Mesenchymal stem cell (in vitro differentiated cells and primary cell): Measurements from ENCODE around the gene LRRK2. TPM values are rescaled to one million over a fixed set of nuclear protein-coding genes. Genes with fewer than 3 reads are reported as not detected.

Source experiments
- DNase-seq: peaks from one replicate; pipeline ENCODE4 v3.0.0-alpha.2; 2013
- H2AFZ ChIP-seq: one replicate; pipeline ENCODE4 v1.6.1; 2013; ENCODE audit warnings: low read depth, mild to moderate bottlenecking, control low read depth, inconsistent platforms, low read length, moderate library complexity
- H2AK5ac ChIP-seq: 2 replicates; pipeline ENCODE4 v1.6.1; 2013; ENCODE audit warnings: low read length, moderate library complexity, mild to moderate bottlenecking, inconsistent platforms; ENCODE audit not compliant: severe bottlenecking
- H2BK120ac ChIP-seq: one replicate; pipeline ENCODE4 v1.6.1; 2013; ENCODE audit warnings: low read depth, mild to moderate bottlenecking, inconsistent platforms, low read length, moderate library complexity
- H2BK12ac ChIP-seq, 2 experiments: one replicate each; pipeline ENCODE4 v1.6.1; 2013; ENCODE audit warnings: inconsistent platforms in 2 of 2, low read length in 2 of 2, mild to moderate bottlenecking in 2 of 2, moderate library complexity in 2 of 2, control low read depth in 1 of 2
- H2BK15ac ChIP-seq: one replicate; pipeline ENCODE4 v1.6.1; 2013; ENCODE audit warnings: mild to moderate bottlenecking, low read depth, inconsistent platforms; ENCODE audit not compliant: poor library complexity, severe bottlenecking
- H2BK5ac ChIP-seq: 2 replicates; pipeline ENCODE4 v1.6.1; 2013; ENCODE audit warnings: low read depth, mild to moderate bottlenecking, low read length, control low read depth, inconsistent platforms; ENCODE audit not compliant: poor library complexity, severe bottlenecking
- H3K14ac ChIP-seq, 2 experiments: one replicate each; pipeline ENCODE4 v1.6.1; 2013; ENCODE audit warnings: inconsistent platforms in 2 of 2, low read length in 2 of 2, control low read depth in 1 of 2, mild to moderate bottlenecking in 1 of 2, moderate library complexity in 1 of 2
- H3K18ac ChIP-seq, 2 experiments: one replicate each; pipeline ENCODE4 v1.6.1; 2013; ENCODE audit warnings: inconsistent platforms in 2 of 2, low read length in 2 of 2, control low read depth in 1 of 2, low read depth in 1 of 2, mild to moderate bottlenecking in 1 of 2
- H3K23ac ChIP-seq, 2 experiments: one replicate each; pipeline ENCODE4 v1.6.1; 2013; ENCODE audit warnings: inconsistent platforms in 2 of 2, low read length in 2 of 2, mild to moderate bottlenecking in 2 of 2, moderate library complexity in 2 of 2, control low read depth in 1 of 2
- H3K27ac ChIP-seq: 2 replicates; pipeline ENCODE4 v1.5.1; 2013; ENCODE audit warnings: mild to moderate bottlenecking, moderate library complexity, low read length, control low read depth, inconsistent platforms; ENCODE audit not compliant: poor library complexity, severe bottlenecking
- H3K27me3 ChIP-seq, 2 experiments: 2 replicates each; pipeline versions ENCODE4 v1.6.1 to v1.7.0; 2013; ENCODE audit warnings: low read length in 2 of 2, mild to moderate bottlenecking in 2 of 2, moderate library complexity in 2 of 2, control low read depth in 1 of 2, inconsistent platforms in 1 of 2; ENCODE audit not compliant: control insufficient read depth in 1 of 2, insufficient read depth in 1 of 2
- H3K36me3 ChIP-seq, 2 experiments: 2 replicates each; pipeline versions ENCODE4 v1.6.1 to v1.7.0; 2013; ENCODE audit warnings: low read length in 2 of 2, control low read depth in 1 of 2, inconsistent platforms in 1 of 2, low read depth in 1 of 2, mild to moderate bottlenecking in 1 of 2; ENCODE audit not compliant: insufficient read depth in 2 of 2, control insufficient read depth in 1 of 2
- H3K4ac ChIP-seq, 2 experiments: one replicate each; pipeline ENCODE4 v1.6.1; 2013; ENCODE audit warnings: inconsistent platforms in 2 of 2, low read length in 2 of 2, mild to moderate bottlenecking in 2 of 2, moderate library complexity in 2 of 2, control low read depth in 1 of 2, low read depth in 1 of 2
- H3K4me1 ChIP-seq: 2 replicates; pipeline ENCODE4 v1.6.1; 2013; ENCODE audit warnings: low read depth, low read length, control low read depth; ENCODE audit not compliant: control insufficient read depth, insufficient read depth
- H3K4me2 ChIP-seq: 2 replicates; pipeline ENCODE4 v1.6.1; 2013; ENCODE audit warnings: low read length, mild to moderate bottlenecking, inconsistent platforms; ENCODE audit not compliant: poor library complexity, severe bottlenecking
- H3K4me3 ChIP-seq, 2 experiments: 2 replicates each; pipeline versions ENCODE4 v1.5.1 to v1.7.0; 2013; ENCODE audit warnings: low read length in 2 of 2, mild to moderate bottlenecking in 2 of 2, control low read depth in 1 of 2, low read depth in 1 of 2; ENCODE audit not compliant: insufficient read depth in 1 of 2
- H3K79me1 ChIP-seq: replicated peaks from 2 replicates; pipeline ENCODE4 v1.6.1; 2013; ENCODE audit warnings: mild to moderate bottlenecking, control low read depth, low read length, inconsistent platforms; ENCODE audit not compliant: poor library complexity, severe bottlenecking
- H3K9ac ChIP-seq: 2 replicates; pipeline ENCODE4 v1.7.0; 2013; ENCODE audit warnings: mild to moderate bottlenecking, low read length, moderate library complexity
- H3K9me3 ChIP-seq: 2 replicates; pipeline ENCODE4 v1.7.0; 2013; ENCODE audit warnings: mild to moderate bottlenecking, low read length; ENCODE audit not compliant: control insufficient read depth
- H4K8ac ChIP-seq: one replicate; pipeline ENCODE4 v1.6.1; 2013; ENCODE audit warnings: inconsistent platforms, mild to moderate bottlenecking, low read length, moderate library complexity
- H4K91ac ChIP-seq: one replicate; pipeline ENCODE4 v1.6.1; 2013; ENCODE audit warnings: mild to moderate bottlenecking, low read length, inconsistent platforms
- WGBS: methylation state at CpG from one replicate; pipeline ENCODE4 v1.1.7; 2013; ENCODE audit warnings: mixed read lengths; 5-methylcytosine and 5-hydroxymethylcytosine counted together
- polyA plus RNA-seq, 2 experiments: library from polyadenylated mRNA; stranded (reverse); fragments of 200-250 nt; gene quantifications; one replicate each; pipeline ENCODE4 v1.2.3, GENCODE V29; 2013

LRRK2 gene
- polyA plus RNA-seq (2013, experiment 1 of 2), result 0.14 TPM
- polyA plus RNA-seq (2013, experiment 2 of 2), result 0.18 TPM

DNA sequence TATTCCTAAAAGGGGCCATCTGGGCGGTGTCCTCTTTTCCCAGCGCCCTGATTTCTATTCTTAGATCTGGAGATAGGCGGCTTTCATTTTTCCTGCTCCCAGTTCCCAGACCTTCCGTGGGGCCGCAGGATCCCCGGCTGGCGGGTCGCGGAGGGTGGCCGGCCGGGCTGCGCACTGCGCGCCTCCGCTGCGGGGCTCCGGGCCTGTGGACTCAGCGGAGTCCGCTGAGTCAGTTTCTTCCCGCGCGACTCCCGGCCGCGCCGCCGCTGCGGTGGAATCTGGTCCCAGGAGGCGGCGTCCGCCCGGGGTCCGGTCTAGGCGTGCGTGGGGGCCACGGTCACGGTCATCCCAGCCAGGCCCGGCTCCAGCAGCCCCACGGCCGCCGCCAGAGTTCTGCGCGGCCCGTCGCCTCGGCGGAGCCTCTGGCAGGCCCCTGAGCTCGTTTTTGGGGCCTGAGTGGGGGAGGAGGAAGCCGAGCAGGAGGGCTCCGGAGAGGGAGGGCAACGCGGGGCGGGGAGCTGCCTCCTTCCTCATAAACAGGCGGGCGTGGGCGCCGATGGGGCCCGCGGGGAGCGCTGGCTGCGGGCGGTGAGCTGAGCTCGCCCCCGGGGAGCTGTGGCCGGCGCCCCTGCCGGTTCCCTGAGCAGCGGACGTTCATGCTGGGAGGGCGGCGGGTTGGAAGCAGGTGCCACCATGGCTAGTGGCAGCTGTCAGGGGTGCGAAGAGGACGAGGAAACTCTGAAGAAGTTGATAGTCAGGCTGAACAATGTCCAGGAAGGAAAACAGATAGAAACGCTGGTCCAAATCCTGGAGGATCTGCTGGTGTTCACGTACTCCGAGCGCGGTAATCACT, at the start of gene LRRK2:
Gene LRRK2, plus strand, starts transcription at position 559 of the 853 bp plus-strand sequence. Its CDS starts 135 bp downstream, at position 694.
- H2BK120ac ChIP-seq, result peak within 1 kb of the TSS; percentile 92
- H3K14ac ChIP-seq, result peak within 1 kb of the TSS in 1 of 2 experiments; percentile 91
- H3K4ac ChIP-seq, result peak within 1 kb of the TSS in 1 of 2 experiments; percentile 51
- peak within 1 kb of the TSS; percentile 79 to 93 for H3K18ac ChIP-seq
- H4K91ac ChIP-seq, result peak within 1 kb of the TSS; percentile 11
- H2BK15ac ChIP-seq, result peak within 1 kb of the TSS; percentile 94
- H4K8ac ChIP-seq, result peak within 1 kb of the TSS; percentile 82
- H3K4me1 ChIP-seq, result peaks cover 7% of the 10 kb centered on the region
- H3K79me1 ChIP-seq, result no peaks in the 10 kb centered on the region
- H2AK5ac ChIP-seq, result no peak within 1 kb of the TSS
- peak within 1 kb of the TSS; percentile 91 for H3K4me2 ChIP-seq
- H3K9me3 ChIP-seq, result no peaks in the 10 kb centered on the region
- H2BK12ac ChIP-seq, result peak within 1 kb of the TSS in 1 of 2 experiments; percentile 78
- no peak within 1 kb of the TSS for H3K27ac ChIP-seq
- no peak within 1 kb of the TSS for H3K23ac ChIP-seq
- WGBS, result under 1% methylated on average over 70 of the region's 78 CpGs
- peak within 1 kb of the TSS; percentile 89 for H2AFZ ChIP-seq
- H3K36me3 ChIP-seq, result no peaks in the 10 kb centered on the region
- peak within 1 kb of the TSS; percentile 57 for H2BK5ac ChIP-seq
- no peaks in the 10 kb centered on the region for H3K27me3 ChIP-seq
- peak within 1 kb of the TSS; percentile 78 to 91 for H3K4me3 ChIP-seq
- DNase-seq, result peak; percentile 53
- H3K9ac ChIP-seq, result peak within 1 kb of the TSS; percentile 91

DNA sequence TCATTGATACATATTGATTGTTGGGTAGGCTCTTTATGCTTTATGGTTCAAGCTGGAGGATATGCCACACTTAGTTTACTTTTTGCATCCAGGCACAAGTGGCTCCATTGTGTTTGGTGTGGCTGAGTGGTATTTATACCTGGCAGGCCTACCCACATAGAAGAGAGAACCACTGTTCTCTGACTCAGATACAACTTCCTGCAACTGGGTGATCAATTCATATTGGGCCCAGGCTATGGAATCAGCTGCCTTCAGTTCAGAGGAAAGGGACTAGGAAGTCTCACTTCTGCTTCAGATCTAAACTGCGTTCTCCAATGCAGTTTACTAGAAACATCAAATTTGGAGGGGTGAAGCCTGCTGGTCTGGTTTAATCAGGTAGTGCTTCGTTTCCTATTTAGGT, 49.8 kb upstream of the LRRK2 start:
- no peaks in the 10 kb centered on the region for H3K79me1 ChIP-seq
- H3K9me3 ChIP-seq, result no peaks in the 10 kb centered on the region
- H3K9ac ChIP-seq, result no peak overlapping the region
- H2AFZ ChIP-seq, result no peak overlapping the region
- WGBS, result 86% methylated on average over 1 of the region's 2 CpGs
- no peak overlapping the region for H3K14ac ChIP-seq
- H4K8ac ChIP-seq, result no peak overlapping the region
- H3K4me1 ChIP-seq, result no peaks in the 10 kb centered on the region
- no peak overlapping the region for H3K27ac ChIP-seq
- no peak overlapping the region for H2BK12ac ChIP-seq
- no peak overlapping the region for H2AK5ac ChIP-seq
- no peak overlapping the region for H3K4me3 ChIP-seq
- H3K23ac ChIP-seq, result no peak overlapping the region
- no peaks in the 10 kb centered on the region for H3K36me3 ChIP-seq
- no peak overlapping the region for H2BK5ac ChIP-seq
- DNase-seq, result no peak
- H2BK15ac ChIP-seq, result no peak overlapping the region
- H2BK120ac ChIP-seq, result no peak overlapping the region
- no peaks in the 10 kb centered on the region for H3K27me3 ChIP-seq
- H3K4ac ChIP-seq, result no peak overlapping the region
- no peak overlapping the region for H3K4me2 ChIP-seq
- no peak overlapping the region for H4K91ac ChIP-seq
- no peak overlapping the region for H3K18ac ChIP-seq

DNA sequence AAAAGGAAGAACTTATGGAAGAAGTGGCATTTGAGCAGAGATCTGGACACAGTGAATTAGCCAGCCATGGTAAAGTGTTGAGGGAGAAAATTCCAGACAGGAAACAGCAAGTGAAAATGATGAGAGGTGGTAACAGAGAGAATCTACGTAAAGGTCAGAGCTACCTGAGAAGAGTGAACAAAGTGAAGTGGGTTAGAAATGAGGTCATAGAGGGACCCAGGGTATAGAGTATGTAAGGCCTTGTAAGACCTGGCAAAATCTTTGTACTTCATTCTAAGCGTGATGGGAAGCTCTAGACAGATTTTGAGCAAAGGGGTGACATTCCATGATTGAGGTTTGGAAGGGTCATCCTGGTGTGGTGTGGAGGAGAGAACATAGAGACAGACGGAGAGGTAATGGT, 49.3 kb upstream of the LRRK2 start:
- Histone ChIP-seq H2AK5ac (no peak overlapping the region), H3K4me3 (no peak overlapping the region), H3K23ac (no peak overlapping the region), H3K27me3 (no peaks in the 10 kb centered on the region), H2AFZ (no peak overlapping the region), H3K4me2 (no peak overlapping the region), H4K91ac (no peak overlapping the region), H4K8ac (no peak overlapping the region), H3K36me3 (no peaks in the 10 kb centered on the region), H2BK15ac (no peak overlapping the region), H2BK120ac (no peak overlapping the region), H2BK5ac (no peak overlapping the region), H3K4me1 (no peaks in the 10 kb centered on the region), H2BK12ac (no peak overlapping the region), H3K9ac (no peak overlapping the region), H3K14ac (no peak overlapping the region), H3K18ac (no peak overlapping the region), H3K9me3 (no peaks in the 10 kb centered on the region), H3K79me1 (no peaks in the 10 kb centered on the region), H3K27ac (no peak overlapping the region), H3K4ac (no peak overlapping the region)
- 88% methylated on average over 3 of the region's 3 CpGs for WGBS
- DNase-seq, result no peak

DNA sequence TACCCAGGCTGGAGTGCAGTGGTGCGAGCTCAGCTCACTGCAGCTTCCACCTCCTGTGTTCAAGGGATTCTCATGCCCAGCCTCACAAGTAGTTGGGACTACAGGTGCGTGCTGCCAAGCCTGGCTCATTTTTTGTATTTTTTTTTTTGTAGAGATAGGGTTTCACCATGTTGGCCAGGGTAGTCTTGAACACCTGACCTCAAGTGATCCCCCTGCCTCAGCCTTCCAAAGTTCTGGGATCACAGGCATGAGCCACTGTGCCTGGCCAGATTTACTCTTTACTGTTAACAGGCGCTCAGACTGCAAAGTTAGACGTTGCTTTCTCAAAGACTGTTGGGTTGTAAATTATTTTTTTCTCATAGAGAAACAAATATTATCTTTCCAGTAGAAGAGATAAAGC, 46.1 kb upstream of the LRRK2 start:
- Histone ChIP-seq H3K9ac (no peak overlapping the region), H3K36me3 (no peaks in the 10 kb centered on the region), H3K9me3 (no peaks in the 10 kb centered on the region), H2BK5ac (no peak overlapping the region), H3K4me1 (no peaks in the 10 kb centered on the region), H3K23ac (no peak overlapping the region), H3K14ac (no peak overlapping the region), H2AK5ac (no peak overlapping the region), H4K8ac (no peak overlapping the region), H2BK120ac (no peak overlapping the region), H3K4ac (no peak overlapping the region), H3K4me3 (no peak overlapping the region), H3K27ac (no peak overlapping the region), H3K79me1 (no peaks in the 10 kb centered on the region), H4K91ac (no peak overlapping the region), H3K4me2 (no peak overlapping the region), H3K27me3 (no peaks in the 10 kb centered on the region), H3K18ac (no peak overlapping the region), H2BK15ac (no peak overlapping the region), H2AFZ (no peak overlapping the region), H2BK12ac (no peak overlapping the region)
- WGBS, result 90% methylated on average over 1 of the region's 4 CpGs
- DNase-seq, result no peak
